GM03348 (cell line): Measurements from ENCODE around the gene MVB12A.

Source experiments
- DNase-seq: peaks from one replicate; pipeline ENCODE4 v3.0.0; 2012; ENCODE audit warnings: low spot score

MVB12A gene

DNA sequence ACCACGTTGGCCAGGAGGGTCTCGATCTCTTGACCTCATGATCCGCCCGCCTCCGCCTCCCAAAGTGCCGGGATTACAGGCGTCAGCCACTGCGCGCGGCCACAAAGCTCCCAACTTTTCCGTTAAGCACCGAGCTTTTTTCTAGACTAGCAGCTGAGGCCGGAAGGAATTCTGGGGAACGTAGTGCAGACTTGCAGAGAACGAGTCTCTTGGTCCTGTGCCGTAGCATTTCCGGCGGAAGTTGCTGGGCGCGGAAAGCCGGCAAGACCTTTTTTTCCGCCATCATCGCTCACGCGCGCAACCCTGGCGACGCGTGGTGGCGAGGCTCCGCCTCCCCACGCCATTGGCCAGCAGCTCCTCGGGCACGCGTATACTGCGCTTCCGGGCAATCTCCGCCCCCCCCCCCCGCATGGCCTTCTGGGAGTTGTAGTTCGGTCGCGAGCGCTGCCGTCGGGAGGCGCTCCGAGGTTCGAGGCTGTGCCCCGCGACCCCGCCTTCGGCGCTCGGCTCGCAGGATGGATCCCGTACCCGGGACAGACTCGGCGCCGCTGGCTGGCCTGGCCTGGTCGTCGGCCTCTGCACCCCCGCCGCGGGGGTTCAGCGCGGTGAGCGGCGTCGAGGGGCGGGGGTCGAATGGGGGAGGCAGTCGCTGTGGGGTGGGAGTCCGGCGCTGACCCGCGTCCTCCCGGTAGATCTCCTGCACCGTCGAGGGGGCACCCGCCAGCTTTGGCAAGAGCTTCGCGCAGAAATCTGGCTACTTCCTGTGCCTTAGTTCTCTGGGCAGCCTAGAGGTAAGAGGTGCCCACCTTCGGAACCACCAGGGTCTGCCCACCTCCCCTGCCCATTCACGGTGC is at the start of gene MVB12A:
Gene MVB12A, plus strand, starts transcription at position 427 of the 854 bp plus-strand sequence. Its CDS starts 89 bp downstream, at position 516.
- peak; percentile 99 for DNase-seq

DNA sequence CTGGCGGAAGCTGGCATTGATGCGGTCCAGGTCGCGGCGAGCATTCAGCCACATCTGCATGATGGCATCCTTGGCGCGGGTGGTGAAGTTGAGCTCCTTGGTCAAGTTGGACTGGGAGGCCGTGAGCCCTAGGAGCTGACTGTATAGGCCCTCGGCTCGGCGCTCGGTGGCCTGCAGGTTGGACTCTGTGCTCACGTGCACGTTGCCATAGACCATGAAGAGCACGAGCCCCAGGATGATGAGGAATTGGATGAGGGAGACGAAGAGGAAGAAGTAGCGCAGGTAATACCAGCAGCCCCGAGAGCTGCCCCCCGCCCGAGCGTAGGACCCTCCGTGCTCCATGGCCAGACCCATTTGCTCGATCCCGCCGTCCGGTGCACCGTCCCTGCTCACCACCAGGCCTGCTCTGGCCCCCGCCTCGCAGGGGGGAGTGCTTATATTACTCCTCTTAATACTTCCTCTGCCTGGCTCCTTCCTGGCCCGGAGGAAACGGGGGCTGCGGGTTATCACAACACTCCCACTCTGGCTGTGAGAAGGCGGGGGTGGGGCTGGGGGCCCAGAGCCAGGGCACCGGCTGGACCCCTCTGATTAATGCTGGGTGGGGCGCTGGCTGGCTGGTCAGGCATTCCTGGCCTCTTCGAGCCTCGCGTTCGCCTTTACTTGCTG is 42.8 kb upstream of the MVB12A start, which contains the start of gene PLVAP:
Gene PLVAP, minus strand, starts transcription at position 408 of the 666 bp plus-strand sequence. Its CDS starts 54 bp downstream, at position 354.
- DNase-seq = no peak

DNA sequence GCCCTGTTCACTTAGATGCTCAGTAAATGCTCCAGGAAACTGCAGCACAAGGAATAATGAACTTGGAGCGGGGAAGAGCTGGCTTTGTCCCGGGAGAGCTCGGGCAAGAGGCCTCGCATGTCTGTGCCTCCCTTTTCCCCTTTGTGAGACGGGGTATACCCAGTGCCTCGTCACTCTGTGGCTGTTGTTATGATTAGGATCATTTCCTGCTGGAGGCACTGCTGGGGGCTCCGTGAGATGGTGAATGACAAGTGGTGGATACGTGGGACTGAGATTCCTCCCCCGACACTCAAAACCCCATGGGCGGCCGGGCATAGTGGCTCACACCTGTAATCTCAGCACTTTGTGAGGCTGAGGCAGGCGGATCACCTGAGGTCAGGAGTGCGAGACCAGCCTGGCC is 41.6 kb upstream of the MVB12A start:
- no peak for DNase-seq

DNA sequence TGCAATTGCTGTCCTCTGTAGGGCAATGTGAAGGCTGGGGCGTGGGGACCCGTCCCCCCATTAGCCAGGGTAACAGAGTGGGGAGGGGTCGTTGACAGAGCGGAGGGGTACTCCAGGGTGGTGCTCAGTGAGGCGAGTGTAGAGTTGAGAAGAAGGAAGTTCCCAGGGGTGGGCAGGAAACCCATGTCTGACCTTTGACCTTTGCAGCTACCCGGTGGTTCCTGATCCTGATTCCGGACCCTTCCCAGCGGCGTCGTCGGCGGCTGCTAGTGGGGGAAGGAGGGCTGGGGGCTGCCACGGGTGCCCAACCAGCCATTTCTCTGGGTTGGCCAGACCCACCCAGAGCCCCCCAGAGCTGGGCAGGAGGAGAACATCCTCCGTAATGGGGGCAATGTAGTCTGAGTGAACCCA is 40.6 kb upstream of the MVB12A start:
- no peak for DNase-seq

DNA sequence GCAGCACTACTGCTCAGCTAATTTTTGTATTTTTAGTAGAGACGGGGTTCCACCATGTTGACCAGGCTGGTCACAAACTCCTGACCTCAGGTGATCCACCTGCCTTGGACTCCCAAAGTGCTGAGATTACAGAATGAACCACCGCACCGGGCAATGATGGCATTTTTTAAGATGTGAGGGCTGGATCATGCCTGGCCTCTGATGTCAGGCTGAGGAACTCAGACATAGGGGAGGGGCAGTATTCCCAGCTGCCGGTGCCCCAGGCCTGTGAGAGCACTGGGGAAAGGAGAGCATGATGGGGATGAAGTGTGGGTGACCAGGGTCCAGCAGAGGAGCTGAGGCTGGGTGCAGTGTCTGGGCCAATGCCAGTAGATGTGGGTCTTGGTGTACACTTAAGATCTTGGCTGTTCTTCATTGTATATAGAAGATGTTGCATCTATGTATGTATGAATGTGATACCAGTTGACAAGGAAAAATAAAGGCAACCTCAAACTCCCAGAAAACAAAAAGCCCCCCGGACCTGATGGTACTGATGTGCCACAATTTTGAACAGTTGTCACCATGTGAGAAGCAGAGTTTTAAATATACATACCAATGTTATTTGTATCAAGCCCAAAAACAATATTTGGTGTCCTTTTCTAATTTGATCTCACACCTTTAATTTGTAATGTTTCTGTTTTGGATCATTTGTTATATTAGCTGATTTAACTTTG is 39.3 kb upstream of the MVB12A start:
- no peak for DNase-seq

DNA sequence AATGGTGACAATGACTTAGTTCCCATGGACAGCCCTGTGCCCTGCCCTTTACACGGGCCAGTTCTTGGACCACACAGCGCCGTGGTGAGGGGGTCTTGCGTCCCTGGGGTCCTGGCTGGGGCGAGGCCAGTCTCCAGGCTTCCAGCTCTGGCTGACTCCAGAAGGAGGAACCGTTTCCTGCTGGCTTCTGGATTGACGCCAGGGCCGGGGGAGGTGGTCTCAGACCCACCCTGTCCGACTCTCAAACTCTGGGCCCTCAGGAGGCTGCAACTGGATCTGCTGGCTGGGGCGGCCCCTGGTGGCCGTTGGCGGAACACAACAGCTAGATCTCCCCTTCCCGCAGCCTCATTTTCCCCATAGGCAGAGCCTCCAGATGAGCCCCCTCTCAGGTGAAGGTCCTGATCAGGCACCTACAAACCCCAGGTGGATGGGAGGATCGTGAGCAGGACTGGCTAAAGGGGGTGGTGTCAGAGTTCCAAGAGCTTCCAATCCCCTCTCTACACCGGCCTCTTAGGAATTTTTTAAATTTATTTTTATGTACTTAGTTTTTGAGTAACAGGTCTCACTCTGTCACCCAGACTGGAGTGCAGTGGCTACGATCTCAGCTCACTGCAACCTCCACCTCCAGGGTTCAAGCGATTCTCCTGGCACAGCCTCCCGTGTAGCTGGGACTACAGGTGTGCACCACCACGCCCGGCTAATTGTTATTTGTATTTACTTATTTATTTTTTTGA is 33.8 kb upstream of the MVB12A start:
- DNase-seq = peak; percentile 85

DNA sequence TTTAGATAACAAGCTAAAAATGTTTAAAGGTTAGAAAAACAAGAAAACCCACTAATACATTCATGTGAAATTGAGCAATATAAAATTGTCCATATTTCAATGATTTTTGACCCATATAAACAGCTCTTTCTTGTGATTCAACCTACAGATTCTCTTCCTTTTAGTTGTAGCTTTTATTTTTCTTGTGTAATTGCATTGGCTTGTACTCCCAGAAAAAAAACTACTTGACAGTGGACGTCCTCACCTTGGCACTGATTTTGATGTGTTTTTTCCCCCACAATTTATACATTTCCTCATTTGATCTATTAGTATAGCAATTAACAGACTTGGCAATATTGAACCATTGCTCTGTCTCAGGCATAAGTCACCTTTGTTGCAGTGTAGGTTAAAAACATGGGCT is 30.6 kb upstream of the MVB12A start:
- DNase-seq = no peak

DNA sequence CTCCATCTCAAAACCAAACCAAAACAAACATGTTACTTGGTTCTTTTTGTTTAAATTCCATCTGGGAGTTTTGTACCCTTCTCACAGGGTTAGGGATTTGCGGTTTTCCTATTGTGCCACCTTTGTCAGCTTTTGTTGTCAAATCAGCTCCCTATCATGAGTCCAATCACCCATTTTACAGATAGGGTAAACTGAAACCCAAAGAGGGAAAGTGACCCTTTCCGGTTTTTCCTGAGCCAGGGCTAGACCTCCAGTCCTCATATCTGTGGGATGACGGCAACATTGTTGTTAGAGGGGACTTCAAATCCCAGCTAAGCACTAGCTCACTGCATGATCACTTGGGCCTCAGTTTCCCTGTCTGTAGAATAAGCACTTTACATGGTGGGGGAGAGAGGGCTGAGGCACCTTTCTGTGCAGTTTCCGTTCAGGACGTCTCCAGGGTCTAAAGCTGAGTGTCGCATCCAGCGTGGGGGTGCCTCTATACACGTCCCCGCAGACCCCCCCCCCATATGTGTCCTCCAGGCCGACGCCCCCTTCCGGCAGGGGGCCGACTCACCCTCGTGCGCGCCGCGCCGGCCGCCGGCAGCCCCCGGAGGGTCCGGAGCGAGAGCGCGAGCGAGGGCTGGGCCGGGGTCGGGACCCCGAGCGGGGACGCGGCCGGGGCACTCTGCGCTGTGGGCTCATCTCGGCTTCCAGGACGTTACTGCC is 29.7 kb upstream of the MVB12A start:
- peak; percentile 16 for DNase-seq

DNA sequence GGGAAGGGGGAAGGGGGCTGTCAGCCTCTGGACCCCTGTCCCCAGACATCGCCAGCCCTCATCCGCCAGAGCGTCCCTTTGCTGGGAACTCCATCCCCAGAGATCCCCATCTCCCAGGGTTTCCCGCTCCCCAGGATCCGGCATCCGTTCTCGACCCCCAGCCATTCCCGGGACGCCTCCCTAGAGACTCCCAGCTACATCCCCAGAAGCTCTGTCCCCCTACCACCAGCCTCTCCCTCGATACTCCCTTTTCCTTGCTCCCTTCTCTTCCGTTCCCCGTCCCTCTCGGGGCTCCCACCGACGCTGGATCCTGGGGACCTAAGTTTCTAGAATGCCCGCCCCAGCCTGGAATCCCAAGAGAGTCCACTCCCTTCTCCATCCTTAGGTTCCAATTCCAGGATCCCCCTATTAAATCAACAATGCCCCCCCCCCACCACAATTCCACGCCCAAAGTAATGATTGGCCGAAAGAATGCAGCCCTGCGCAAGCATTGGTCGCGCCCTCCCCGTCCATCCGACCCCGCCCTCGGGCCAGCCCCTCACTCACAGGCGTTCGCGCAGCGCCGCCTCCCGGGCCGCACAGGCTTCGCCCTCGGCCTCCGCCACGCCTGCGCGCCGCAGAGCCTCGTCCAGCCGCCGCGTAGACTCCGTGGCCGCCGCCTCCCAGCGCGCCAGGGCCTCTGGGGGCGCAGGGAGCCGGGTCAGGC is 29.0 kb upstream of the MVB12A start:
- DNase-seq = peak; percentile 99

DNA sequence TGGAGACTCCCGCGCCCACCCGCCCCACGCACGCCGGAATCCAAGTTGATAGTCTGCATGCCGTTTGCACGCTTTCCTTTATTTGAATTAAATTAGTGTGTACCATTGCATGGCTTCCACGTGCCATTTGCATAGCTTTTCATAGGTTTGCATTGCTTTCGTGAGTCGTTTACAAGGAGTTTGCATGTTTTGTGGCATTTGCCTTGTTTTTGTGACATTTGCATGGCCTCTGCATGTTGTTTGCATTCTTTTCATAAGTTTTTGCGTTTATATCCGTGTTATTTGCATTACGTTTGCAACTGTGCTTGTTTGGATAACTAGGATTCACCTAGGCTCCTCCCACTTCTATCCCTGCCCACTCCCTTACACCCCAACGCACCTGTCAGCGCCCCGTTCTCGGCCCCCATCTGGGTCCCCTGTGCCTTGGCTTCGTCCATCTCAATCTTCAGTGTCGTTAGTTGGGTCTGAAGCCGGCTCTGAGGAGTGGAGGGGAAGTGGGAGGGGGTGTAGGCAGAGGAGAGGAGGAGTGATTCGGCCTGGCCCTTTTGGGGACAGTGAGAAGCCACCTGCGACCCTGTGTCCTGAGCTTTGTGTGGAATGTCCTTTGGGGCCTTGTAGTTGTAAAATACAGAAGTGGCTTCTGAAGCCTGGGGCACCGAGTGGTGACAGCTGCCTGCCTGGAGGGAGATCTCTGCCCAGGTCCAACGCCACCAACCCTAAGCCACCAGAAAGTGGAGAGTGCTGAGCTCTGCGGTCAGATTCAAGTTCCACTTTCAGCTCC is 28.3 kb upstream of the MVB12A start:
- DNase-seq = no peak

DNA sequence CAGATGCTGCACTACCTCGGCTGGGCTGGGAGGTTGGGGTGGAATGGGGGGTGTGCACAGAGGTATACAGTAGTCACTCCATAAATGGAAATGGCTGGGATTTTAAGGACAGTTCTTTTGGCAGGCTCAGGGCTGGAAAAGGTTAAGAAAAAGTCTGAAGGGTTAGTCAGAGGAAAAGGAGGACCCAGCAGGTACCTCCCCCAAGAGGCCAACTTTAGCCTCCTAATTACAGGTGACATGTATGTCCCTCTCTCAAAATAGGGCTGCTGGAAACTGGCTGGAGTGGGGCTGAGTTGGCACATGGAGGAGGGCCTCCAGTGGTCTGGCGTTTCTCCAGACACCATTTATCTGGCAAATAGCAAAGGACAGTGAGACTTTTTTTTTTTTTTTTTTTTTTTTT is 26.8 kb upstream of the MVB12A start:
- no peak for DNase-seq

DNA sequence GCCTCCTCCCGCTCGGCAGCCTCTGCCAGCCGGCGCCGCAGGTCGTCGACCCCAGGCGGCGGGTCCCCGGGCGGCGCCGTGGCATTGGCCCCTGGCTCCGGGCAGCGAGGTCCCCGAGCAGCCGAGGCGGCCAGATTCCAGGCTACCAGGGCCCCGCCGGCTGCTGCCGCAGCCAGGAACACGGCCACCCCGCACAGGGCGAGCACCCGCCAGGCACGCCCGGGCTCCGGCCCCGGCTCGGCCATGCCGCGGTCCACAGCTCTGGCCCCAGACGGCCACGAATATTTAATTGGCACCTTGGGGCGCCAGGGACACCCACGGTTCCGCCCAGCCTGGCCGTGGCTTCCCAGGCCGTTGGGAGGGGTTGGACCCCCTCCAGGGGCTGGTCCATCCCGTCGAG is 25.9 kb upstream of the MVB12A start, which contains the start of gene CCDC194:
Gene CCDC194, minus strand, starts transcription at position 283 of the 400 bp plus-strand sequence. Its CDS starts 38 bp downstream, at position 245.
- no peak for DNase-seq

DNA sequence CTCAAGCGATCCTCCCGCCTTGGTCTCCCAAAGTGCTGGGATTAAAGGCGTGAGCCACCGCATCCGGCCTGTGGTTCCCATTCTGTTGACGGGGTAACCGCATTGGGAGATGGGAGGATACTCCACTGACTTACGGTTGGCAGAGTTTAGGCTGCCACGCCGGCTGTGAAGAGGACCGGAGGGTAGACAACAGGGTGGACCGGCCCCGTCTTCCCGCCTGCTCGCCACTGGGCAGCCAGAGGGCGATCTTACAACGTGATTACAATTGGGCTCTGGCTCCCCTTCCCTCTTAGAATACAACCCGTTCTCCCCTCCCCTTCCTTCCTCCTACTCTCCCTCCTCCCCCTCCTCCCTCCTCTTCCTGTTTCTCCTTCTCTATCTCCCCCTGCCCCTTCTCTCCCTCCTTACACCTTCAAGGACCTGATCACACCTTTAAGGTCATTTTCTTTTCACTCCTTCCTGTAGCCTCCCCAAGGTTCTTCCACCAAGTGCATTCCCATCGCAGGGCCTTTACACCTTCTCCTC is 24.9 kb upstream of the MVB12A start:
- DNase-seq = peak; percentile 88

DNA sequence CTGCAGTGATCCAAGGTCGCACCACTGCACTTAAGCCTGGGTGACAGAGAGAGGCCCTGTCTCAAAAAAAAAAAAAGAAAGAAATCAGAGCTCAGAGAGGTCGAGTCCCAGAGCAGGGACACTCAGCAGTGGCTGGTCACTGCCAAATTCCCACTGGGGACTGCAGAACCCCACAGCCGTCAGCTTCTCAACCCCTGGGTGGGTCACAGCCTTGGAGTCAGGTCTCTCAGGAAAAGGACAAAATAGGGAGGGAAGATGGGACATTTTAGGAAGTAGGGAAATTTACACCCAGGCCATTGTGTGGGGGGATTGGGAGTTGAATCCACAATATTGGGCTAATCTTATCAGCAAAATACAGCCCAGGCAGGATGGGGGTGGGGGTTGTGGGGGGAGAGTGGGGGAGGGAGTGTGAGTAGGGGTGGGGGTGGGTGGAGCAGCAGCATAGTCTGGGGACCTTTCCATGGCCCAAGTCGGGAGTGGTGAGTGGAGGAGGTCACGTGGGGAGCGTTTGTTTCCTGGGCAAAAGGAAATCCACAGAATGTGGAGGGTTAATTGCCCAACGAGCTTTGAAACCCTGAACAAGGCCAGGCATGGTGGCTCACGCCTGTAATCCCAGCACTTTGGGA is 20.8 kb upstream of the MVB12A start:
- no peak for DNase-seq

DNA sequence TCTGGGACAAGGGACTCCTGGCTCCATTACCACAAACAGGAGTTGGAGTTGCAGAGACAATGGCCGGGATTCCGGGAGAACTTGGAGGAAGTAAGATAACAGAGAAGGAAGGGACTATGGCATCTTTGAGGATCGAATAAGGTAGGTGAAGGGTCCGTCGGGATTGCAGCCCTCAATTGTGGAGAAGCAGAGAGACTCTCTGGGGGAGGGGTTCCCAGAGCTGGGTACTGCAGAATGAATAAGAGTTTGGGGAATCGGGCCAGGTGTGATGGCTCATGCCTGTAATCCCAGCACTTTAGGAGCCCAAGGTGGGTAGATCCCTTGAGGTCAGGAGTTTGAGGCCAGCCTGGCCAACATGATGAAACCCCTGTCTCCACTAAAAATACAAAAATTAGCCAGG is 18.2 kb upstream of the MVB12A start:
- no peak for DNase-seq

DNA sequence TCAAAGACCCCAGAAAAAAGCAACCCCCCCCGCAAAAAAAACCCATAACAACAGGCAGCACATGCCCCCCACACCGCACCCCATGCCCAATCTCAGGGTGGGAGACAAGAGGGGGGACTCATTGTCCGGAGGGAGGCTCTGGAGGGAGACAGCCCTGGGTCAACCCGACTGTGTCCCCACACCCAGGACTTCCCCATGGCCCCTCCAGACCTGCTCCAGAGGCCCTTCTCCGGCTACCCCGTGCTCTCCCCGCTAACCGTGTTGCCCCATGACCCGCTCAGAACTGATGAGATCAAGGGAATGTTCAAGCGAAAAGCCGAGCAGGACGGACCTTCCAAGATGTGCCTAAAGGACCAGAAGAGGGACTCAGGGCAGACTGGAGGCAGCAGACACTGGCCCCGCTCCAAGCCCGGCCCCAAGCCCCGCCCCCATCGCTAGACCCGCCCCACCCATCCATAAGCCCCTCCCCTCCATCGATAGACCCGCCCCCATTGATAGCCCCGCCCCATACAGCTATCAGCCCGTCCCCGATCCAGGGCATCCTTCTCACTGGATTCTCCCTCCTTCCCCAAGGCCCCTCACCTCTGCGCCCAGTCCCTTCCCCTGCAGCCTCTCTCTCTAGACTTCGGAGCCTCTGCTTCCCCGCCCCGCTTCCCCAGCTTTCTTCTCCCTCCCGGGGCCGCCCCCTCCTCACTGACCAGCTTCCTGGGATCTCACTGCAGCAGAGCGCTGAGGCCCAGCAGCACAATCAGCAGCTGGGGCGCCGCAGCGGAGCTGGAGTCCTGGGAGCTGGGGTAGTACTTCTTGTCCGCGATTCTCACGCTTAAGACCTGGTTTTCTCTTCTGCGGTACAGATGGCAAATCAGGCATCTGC is 16.6 kb upstream of the MVB12A start:
- peak; percentile 70 for DNase-seq

DNA sequence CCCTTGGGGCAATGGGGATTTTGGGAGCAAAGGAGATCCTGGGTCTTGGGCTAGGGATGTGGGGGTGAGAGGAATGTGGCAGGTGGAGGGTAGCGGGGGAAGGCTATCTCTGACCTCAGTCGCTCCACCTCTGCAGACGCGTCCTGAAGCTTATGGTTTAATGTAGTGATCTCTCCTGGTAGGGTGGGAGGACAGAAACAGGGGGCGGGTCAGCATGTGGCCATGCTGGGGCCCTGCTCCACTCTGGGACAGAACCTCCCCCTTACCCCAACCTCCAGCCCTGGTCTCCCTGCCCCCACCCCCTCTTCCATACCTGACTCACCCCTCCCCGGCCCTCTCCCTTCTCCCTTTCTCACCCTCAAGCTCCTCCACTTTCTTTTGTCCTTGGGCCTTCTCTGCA is 15.8 kb upstream of the MVB12A start:
- DNase-seq = no peak
